Neuronal stem cell (in vitro differentiated cells): ENCODE measurements around the gene HOXD13.
A peak's percentile ranks its signal among the peaks of the same experiment; 100 is the strongest.

Experiments used
- DNase-seq: peaks from one replicate; pipeline ENCODE4 v3.0.0-alpha.2; 2013; ENCODE audit warnings: low spot score
- H2AFZ ChIP-seq: one replicate; pipeline ENCODE4 v1.6.1; 2013; ENCODE audit warnings: mild to moderate bottlenecking, low read length, inconsistent platforms
- H2AK5ac ChIP-seq: 2 replicates; pipeline ENCODE4 v1.6.1; 2013; ENCODE audit warnings: low read depth, mild to moderate bottlenecking, inconsistent platforms, low read length, moderate library complexity, mixed read lengths
- H2BK120ac ChIP-seq: 2 replicates; pipeline ENCODE4 v1.6.1; 2013; ENCODE audit warnings: low read depth, mild to moderate bottlenecking, inconsistent platforms, low read length, moderate library complexity, mixed read lengths
- H2BK12ac ChIP-seq: one replicate; pipeline ENCODE4 v1.6.1; 2013; ENCODE audit warnings: low read length, inconsistent platforms
- H2BK15ac ChIP-seq: 2 replicates; pipeline ENCODE4 v1.6.1; 2013; ENCODE audit warnings: mild to moderate bottlenecking, low read length, inconsistent platforms, mixed read lengths
- H2BK5ac ChIP-seq: one replicate; pipeline ENCODE4 v1.6.1; 2013; ENCODE audit warnings: inconsistent platforms, mild to moderate bottlenecking, low read length, moderate library complexity
- H3K14ac ChIP-seq: one replicate; pipeline ENCODE4 v1.6.1; 2013; ENCODE audit warnings: low read length, inconsistent platforms
- H3K18ac ChIP-seq: 2 replicates; pipeline ENCODE4 v1.6.1; 2013; ENCODE audit warnings: low read length, inconsistent platforms
- H3K23ac ChIP-seq: 2 replicates; pipeline ENCODE4 v1.6.1; 2013; ENCODE audit warnings: low read depth, mild to moderate bottlenecking, mixed read lengths, low read length, inconsistent platforms; ENCODE audit not compliant: poor library complexity
- H3K27ac ChIP-seq: replicated peaks from 3 replicates; pipeline ENCODE4 v1.5.1; 2013; ENCODE audit warnings: low read length, inconsistent platforms
- H3K27me3 ChIP-seq, 3 experiments: 2 replicates each; pipeline ENCODE4 v1.6.1; 2013; ENCODE audit warnings: low read length in 3 of 3, mild to moderate bottlenecking in 2 of 3, inconsistent platforms in 1 of 3, low read depth in 1 of 3, mixed read lengths in 1 of 3, moderate library complexity in 1 of 3; ENCODE audit not compliant: control insufficient read depth in 3 of 3, insufficient read depth in 3 of 3
- H3K36me3 ChIP-seq, 2 donors: replicated peaks in 1 of 2; 2 replicates each; pipeline ENCODE4 v1.6.1; 2013; ENCODE audit warnings: low read length in 2 of 2; ENCODE audit not compliant: control insufficient read depth in 2 of 2, insufficient read depth in 2 of 2
- H3K4ac ChIP-seq: 2 replicates; pipeline ENCODE4 v1.6.1; 2013; ENCODE audit warnings: inconsistent platforms, mild to moderate bottlenecking, low read length, moderate library complexity
- H3K4me1 ChIP-seq, 2 donors: 1 replicate in 1 of 2; 2 replicates in 1 of 2; pipeline ENCODE4 v1.6.1; 2013; ENCODE audit warnings: low read length in 2 of 2, low read depth in 1 of 2; ENCODE audit not compliant: control insufficient read depth in 2 of 2, insufficient read depth in 1 of 2
- H3K4me2 ChIP-seq: one replicate; pipeline ENCODE4 v1.6.1; 2013; ENCODE audit warnings: mild to moderate bottlenecking, low read length, inconsistent platforms; ENCODE audit not compliant: insufficient read depth, poor library complexity, severe bottlenecking
- H3K4me3 ChIP-seq, 2 donors: 2 replicates each; pipeline ENCODE4 v1.5.1; 2013; ENCODE audit warnings: low read length in 2 of 2, mild to moderate bottlenecking in 2 of 2, inconsistent platforms in 1 of 2, moderate library complexity in 1 of 2
- H3K79me1 ChIP-seq: one replicate; pipeline ENCODE4 v1.6.1; 2013; ENCODE audit warnings: low read depth, mild to moderate bottlenecking, inconsistent platforms, low read length, moderate library complexity
- H3K9ac ChIP-seq: one replicate; pipeline ENCODE4 v1.6.1; 2013; ENCODE audit warnings: mild to moderate bottlenecking, low read depth, low read length, inconsistent platforms; ENCODE audit not compliant: poor library complexity
- H3K9me3 ChIP-seq, 2 donors: replicated peaks in 1 of 2; 2 replicates each; pipeline versions ENCODE3 to v1.6.1; 2013; ENCODE audit warnings: low read length in 2 of 2, mild to moderate bottlenecking in 2 of 2, inconsistent platforms in 1 of 2, low read depth in 1 of 2, mixed read lengths in 1 of 2, moderate library complexity in 1 of 2; ENCODE audit not compliant: control insufficient read depth in 2 of 2, insufficient read depth in 1 of 2
- H4K8ac ChIP-seq: one replicate; pipeline ENCODE4 v1.6.1; 2013; ENCODE audit warnings: low read depth, mild to moderate bottlenecking, inconsistent platforms, low read length, moderate library complexity
- H4K91ac ChIP-seq: one replicate; pipeline ENCODE4 v1.6.1; 2013; ENCODE audit warnings: low read length, low read depth, mild to moderate bottlenecking, inconsistent platforms; ENCODE audit not compliant: poor library complexity
- WGBS, 2 donors: extraction: QIAGEN DNeasy Blood & Tissue Kit; methylation state at CpG; one replicate each; pipeline ENCODE4 v1.1.7; 2013; ENCODE audit warnings: missing lambda C conversion rate in 2 of 2, mixed read lengths in 1 of 2; ENCODE audit not compliant: insufficient read length in 2 of 2, insufficient replicate concordance in 1 of 2; ENCODE audit errors: extremely low coverage in 2 of 2; 5-methylcytosine and 5-hydroxymethylcytosine counted together

The HOXD13 gene

DNA sequence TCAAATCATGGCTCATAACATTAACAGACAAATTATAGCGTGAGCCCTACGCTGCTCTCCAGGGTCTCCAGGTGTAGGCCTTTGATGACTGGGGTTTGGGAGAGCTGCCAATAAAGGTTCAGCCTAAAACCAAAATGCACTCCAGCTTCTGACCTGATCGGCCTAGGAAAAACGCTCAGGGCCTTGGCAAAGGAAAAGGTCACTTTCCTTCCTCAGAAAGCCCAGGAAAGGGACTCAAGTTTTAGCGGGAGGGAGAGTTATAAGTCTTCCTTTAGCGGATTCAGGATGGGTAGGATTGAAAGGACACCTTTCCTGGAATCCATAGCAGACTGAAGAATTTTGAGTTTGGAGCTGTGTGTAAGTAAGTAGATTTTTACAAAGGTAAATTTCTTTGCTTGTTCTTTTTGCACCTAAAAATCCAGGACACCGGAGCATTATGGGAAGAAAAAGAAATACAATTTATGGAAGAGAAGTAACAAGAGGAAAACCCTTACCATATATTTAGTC lies 17.5 kb upstream of the HOXD13 start:
- Histone ChIP-seq H4K8ac (no peak overlapping the region), H3K36me3 (no peaks in the 10 kb centered on the region), H3K4ac (no peak overlapping the region), H3K18ac (no peak overlapping the region), H3K4me1 (peaks cover 0 to 2% of the 10 kb centered on the region in 2 donors), H2AK5ac (no peak overlapping the region), H3K4me3 (no peak overlapping the region), H2BK15ac (no peak overlapping the region), H3K9ac (no peak overlapping the region), H3K23ac (no peak overlapping the region), H4K91ac (no peak overlapping the region), H2AFZ (no peak overlapping the region), H2BK12ac (no peak overlapping the region), H3K9me3 (peaks cover 0 to 6% of the 10 kb centered on the region in 2 donors), H2BK5ac (no peak overlapping the region), H3K79me1 (no peaks in the 10 kb centered on the region), H3K14ac (no peak overlapping the region), H3K27me3 (peaks cover 46 to 89% (median 87%) of the 10 kb centered on the region in 3 experiments), H3K27ac (no peak overlapping the region), H3K4me2 (no peak overlapping the region), H2BK120ac (no peak overlapping the region)
- no peak for DNase-seq
- WGBS, 2 donors: no CpG with 5 or more reads among the region's 7 CpGs

- Histone ChIP-seq H3K9me3 (peaks cover 0 to 4% of the 10 kb centered on the region in 2 donors), H3K23ac (no peak overlapping the region), H3K4me2 (no peak overlapping the region), H3K79me1 (no peaks in the 10 kb centered on the region), H3K27ac (no peak overlapping the region), H3K18ac (no peak overlapping the region), H3K4ac (no peak overlapping the region), H3K27me3 (peaks cover 43 to 89% (median 88%) of the 10 kb centered on the region in 3 experiments), H2BK12ac (no peak overlapping the region), H2AK5ac (no peak overlapping the region), H2AFZ (peak overlapping the region; percentile 15), H2BK120ac (no peak overlapping the region), H3K14ac (no peak overlapping the region), H4K91ac (no peak overlapping the region), H3K4me1 (peaks cover 0 to 2% of the 10 kb centered on the region in 2 donors), H3K9ac (no peak overlapping the region), H2BK15ac (no peak overlapping the region), H4K8ac (no peak overlapping the region), H2BK5ac (no peak overlapping the region), H3K36me3 (no peaks in the 10 kb centered on the region), H3K4me3 (no peak overlapping the region)
- DNase-seq: no peak
- WGBS, 2 donors: no CpG with 5 or more reads among the region's 15 CpGs
Measured at GRCh38 chr2:176075481-176075880, 17.0 kb upstream of the HOXD13 start.

DNA sequence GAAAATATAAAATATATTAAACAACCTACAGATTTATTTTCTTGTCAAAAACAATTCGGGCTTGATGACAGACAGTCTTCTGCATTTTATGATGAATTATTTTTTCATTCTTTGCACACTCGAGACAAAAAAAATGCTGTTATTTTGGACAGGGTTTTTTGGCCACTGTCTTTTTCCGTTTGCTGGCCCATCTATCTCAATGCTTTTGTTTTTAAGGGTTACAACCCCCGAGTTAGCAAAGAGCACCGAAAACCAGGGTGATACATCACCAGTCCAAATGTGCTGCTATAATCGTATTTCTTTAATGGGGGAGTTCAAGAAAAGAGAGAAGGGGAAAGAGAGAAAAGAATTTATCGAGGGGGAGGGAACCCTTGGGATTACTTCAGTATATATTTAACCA lies 16.5 kb upstream of the HOXD13 start:
- no peak overlapping the region for H2BK5ac ChIP-seq
- H2BK12ac ChIP-seq: no peak overlapping the region
- H3K4me1 ChIP-seq: peaks cover 0 to 2% of the 10 kb centered on the region in 2 donors
- DNase-seq: no peak
- H3K4me3 ChIP-seq: no peak overlapping the region
- H3K23ac ChIP-seq: no peak overlapping the region
- H4K91ac ChIP-seq: no peak overlapping the region
- H4K8ac ChIP-seq: no peak overlapping the region
- H2AFZ ChIP-seq: no peak overlapping the region
- H2BK15ac ChIP-seq: no peak overlapping the region
- no peak overlapping the region for H3K9ac ChIP-seq
- H3K27ac ChIP-seq: no peak overlapping the region
- H2BK120ac ChIP-seq: no peak overlapping the region
- H3K14ac ChIP-seq: no peak overlapping the region
- H3K4ac ChIP-seq: no peak overlapping the region
- no peaks in the 10 kb centered on the region for H3K79me1 ChIP-seq
- no CpG with 5 or more reads among the region's 7 CpGs for WGBS, 2 donors
- H2AK5ac ChIP-seq: no peak overlapping the region
- no peaks in the 10 kb centered on the region for H3K36me3 ChIP-seq
- H3K18ac ChIP-seq: no peak overlapping the region
- no peak overlapping the region for H3K4me2 ChIP-seq
- H3K27me3 ChIP-seq: peaks cover 49 to 93% (median 89%) of the 10 kb centered on the region in 3 experiments
- H3K9me3 ChIP-seq: peaks cover 0 to 7% of the 10 kb centered on the region in 2 donors

GRCh38 chr2:176076796-176077195 lies 15.7 kb upstream of the HOXD13 start:
- Histone ChIP-seq H3K27me3 (peaks cover 46 to 96% (median 89%) of the 10 kb centered on the region in 3 experiments), H2BK5ac (no peak overlapping the region), H2BK120ac (no peak overlapping the region), H3K79me1 (no peaks in the 10 kb centered on the region), H3K4me3 (no peak overlapping the region), H2AFZ (no peak overlapping the region), H2BK12ac (no peak overlapping the region), H3K9ac (no peak overlapping the region), H4K91ac (no peak overlapping the region), H3K4me1 (peaks cover 0 to 2% of the 10 kb centered on the region in 2 donors), H3K36me3 (no peaks in the 10 kb centered on the region), H2BK15ac (no peak overlapping the region), H3K27ac (no peak overlapping the region), H4K8ac (no peak overlapping the region), H3K18ac (no peak overlapping the region), H3K23ac (no peak overlapping the region), H3K4me2 (no peak overlapping the region), H3K4ac (no peak overlapping the region), H3K14ac (no peak overlapping the region), H2AK5ac (no peak overlapping the region), H3K9me3 (peaks cover 0 to 7% of the 10 kb centered on the region in 2 donors)
- WGBS, 2 donors: no CpG with 5 or more reads among the region's 2 CpGs
- no peak for DNase-seq
